GM23338 (cell line): Measurements from ENCODE around the gene RAP1GAP.

ENCODE experiments used
- CREB1 ChIP-seq: fragments of 250-450 bp; sonication (Bioruptor Pico); IDR thresholded peaks from 2 replicates; pipeline ENCODE4 v1.5.0; 2020; ENCODE audit warnings: low read depth, mild to moderate bottlenecking, moderate library complexity
- CTCF ChIP-seq, 2 experiments: fragments of 200-600 bp in 1 of 2; sonication (generic) in 1 of 2; conservative IDR thresholded peaks; 2 replicates each; pipeline versions ENCODE4 v1.5.1 to v1.6.1; 2016 to 2017; ENCODE audit warnings: antibody characterized with exemption in 2 of 2, low read depth in 2 of 2, mild to moderate bottlenecking in 2 of 2, moderate library complexity in 1 of 2
- ETS1 ChIP-seq: IDR thresholded peaks from 2 replicates; pipeline ENCODE4 v1.6.1; 2016; ENCODE audit warnings: antibody characterized with exemption
- EZH2 ChIP-seq: fragments of 200-600 bp; sonication (generic); IDR thresholded peaks from one replicate; pipeline ENCODE4 v1.8.0; 2017; ENCODE audit warnings: antibody characterized with exemption, mild to moderate bottlenecking, low read depth; ENCODE audit not compliant: unreplicated experiment
- EZH2phosphoT487 ChIP-seq: fragments of 200-600 bp; sonication (generic); IDR thresholded peaks from one replicate; pipeline ENCODE4 v1.8.1; 2018; ENCODE audit warnings: antibody characterized with exemption; ENCODE audit not compliant: unreplicated experiment
- JUNB ChIP-seq: IDR thresholded peaks from one replicate; pipeline ENCODE4 v1.6.1; 2016; ENCODE audit warnings: antibody characterized with exemption; ENCODE audit not compliant: unreplicated experiment
- NANOG ChIP-seq: IDR thresholded peaks from 2 replicates; pipeline ENCODE4 v1.6.1; 2016; ENCODE audit warnings: antibody characterized with exemption, borderline replicate concordance
- POLR2AphosphoS5 ChIP-seq: IDR thresholded peaks from 2 replicates; pipeline ENCODE4 v1.6.1; 2016; ENCODE audit warnings: antibody characterized with exemption, low read depth
- REST ChIP-seq: IDR thresholded peaks from one replicate; pipeline ENCODE4 v1.6.1; 2018; ENCODE audit warnings: antibody characterized with exemption; ENCODE audit not compliant: unreplicated experiment
- STAT1 ChIP-seq: IDR thresholded peaks from one replicate; pipeline ENCODE4 v1.6.1; 2016; ENCODE audit warnings: antibody characterized with exemption; ENCODE audit not compliant: unreplicated experiment
- ZNF114 ChIP-seq: fragments of 250-450 bp; sonication (Bioruptor Pico); IDR thresholded peaks from 2 replicates; pipeline ENCODE4 v1.5.0; 2020; ENCODE audit warnings: mild to moderate bottlenecking, moderate library complexity
- ZNF331 ChIP-seq: fragments of 250-450 bp; sonication (Bioruptor Pico); IDR thresholded peaks from 2 replicates; pipeline ENCODE4 v1.5.0; 2020; ENCODE audit warnings: low read depth, mild to moderate bottlenecking, moderate library complexity
- ZNF462 ChIP-seq: fragments of 250-450 bp; sonication (Bioruptor Pico); IDR thresholded peaks from 2 replicates; pipeline ENCODE4 v1.5.0; 2020; ENCODE audit warnings: mild to moderate bottlenecking, moderate library complexity

GRCh38 chr1:21665711-21666575, 3.2 kb downstream of the RAP1GAP start:
- TF ChIP-seq CTCF (conservative IDR thresholded peaks at IDR 0.05; ENCODE audit: low read depth in 2 of 2), result no peak
- no peak for TF ChIP-seq EZH2
- TF ChIP-seq REST, result no peak
- no peak for TF ChIP-seq EZH2phosphoT487
- TF ChIP-seq POLR2AphosphoS5, result no peak
- no peak for TF ChIP-seq ETS1
- no peak for TF ChIP-seq CREB1 (CRISPR knock-in tag)
- TF ChIP-seq STAT1, result no peak
- TF ChIP-seq JUNB, result no peak
- no peak for TF ChIP-seq ZNF114
- no peak for TF ChIP-seq ZNF462 (CRISPR knock-in tag)
- no peak for TF ChIP-seq NANOG
- no peak for TF ChIP-seq ZNF331 (CRISPR knock-in tag)
